GM12873 (cell line): ENCODE measurements around the gene RNU6-8.

Experiments
- CTCF ChIP-seq: IDR thresholded peaks from 2 replicates; pipeline ENCODE4 v1.5.1; 2012; ENCODE audit warnings: low read depth, mild to moderate bottlenecking, moderate library complexity, low read length, control low read depth; ENCODE audit not compliant: insufficient read depth; ENCODE audit errors: missing control alignments

The RNU6-8 gene

DNA sequence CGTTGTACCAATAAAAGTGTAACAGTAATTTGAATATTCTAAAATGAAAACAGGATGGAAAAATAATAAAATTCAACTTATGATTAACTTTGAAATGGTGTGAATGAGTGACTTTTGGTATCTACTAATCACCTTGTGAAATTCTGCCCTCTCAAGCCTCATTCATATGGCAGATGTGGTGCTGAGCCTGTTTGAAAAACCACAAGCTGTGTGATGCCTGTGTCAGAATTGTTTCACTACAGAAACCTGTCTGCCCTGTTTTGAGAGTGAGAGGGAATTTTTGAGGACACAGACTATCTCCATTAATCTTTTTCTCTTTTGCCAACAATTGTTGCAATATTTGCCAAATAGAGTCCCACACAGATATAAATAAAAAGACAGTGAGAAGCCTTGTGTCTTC is 5.2 kb downstream of the RNU6-8 start:
- TF ChIP-seq CTCF, result no peak

GRCh38 chr14:32195636-32196035 is 7.4 kb downstream of the RNU6-8 start:
- TF ChIP-seq CTCF, result no peak

GRCh38 chr14:32193532-32193931 is 9.5 kb downstream of the RNU6-8 start:
- no peak for TF ChIP-seq CTCF

DNA sequence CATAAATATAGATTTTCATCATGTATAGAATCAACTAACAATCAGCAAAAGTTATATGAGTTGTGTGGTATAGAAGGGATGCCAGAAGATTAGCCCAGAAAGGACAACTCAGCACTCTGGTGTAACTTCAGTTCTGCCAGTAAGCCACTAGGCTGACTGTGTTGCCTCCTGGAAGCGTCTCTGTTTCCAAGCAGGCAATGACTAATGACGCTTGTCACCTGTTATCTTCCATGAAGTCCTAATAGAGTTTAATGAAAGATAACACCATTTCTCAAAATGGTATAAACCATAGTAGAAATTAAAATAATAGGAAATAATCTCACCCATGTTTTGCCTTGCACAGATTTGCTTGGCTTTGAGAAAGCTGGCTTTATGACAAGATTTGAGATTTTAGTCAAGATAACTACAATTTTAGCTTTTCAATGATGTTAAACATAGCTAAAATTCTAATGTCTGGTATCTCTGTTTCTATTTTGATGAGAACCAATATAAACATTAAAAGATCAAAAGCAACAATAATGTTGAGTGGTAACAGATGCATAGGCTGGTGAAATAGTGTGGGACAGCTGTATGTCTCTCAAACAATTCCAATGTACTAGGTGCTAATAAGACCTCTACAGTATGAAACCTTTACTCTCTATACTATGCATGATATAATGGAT is 10.2 kb downstream of the RNU6-8 start:
- peak; percentile 4 for TF ChIP-seq CTCF

GRCh38 chr14:32190673-32191072 is 12.4 kb downstream of the RNU6-8 start:
- TF ChIP-seq CTCF, result no peak

DNA sequence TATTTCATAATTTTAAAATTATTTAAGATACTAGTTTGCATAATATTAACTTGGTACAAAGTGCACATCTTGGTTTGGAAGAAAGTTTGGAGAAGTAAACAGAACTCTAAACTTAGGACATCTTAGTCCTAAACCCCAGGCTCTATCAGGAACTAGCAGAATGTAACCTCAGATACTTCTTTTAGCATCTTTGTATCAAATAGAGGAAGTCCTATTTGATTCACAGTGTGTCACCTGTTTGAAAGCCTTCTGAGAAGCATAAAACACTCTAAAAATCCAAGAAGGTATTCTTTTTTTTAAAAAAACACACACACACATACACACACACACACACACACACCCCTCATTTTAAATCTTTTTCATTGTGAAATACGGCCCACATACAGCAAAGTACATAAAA is 13.3 kb downstream of the RNU6-8 start:
- no peak for TF ChIP-seq CTCF

DNA sequence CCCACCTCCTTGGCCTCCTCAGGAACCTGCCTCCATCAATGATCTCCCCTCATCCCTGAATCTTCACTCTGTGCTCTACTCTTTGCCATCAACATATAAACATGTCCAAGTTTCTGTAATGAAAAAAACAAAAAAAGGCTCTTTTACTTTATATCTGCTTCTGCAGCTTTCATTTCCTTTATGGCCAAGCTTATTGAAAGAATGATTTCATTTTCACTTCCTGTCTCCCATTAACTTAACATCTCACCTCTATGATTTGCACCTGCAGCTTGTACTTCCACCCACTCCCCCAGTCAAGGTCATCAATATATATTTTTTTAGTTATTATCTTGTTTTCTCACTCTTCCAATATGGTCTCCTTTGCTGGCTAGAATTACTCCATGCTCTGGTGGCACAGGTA is 16.8 kb downstream of the RNU6-8 start:
- no peak for TF ChIP-seq CTCF
